Glomerular endothelial cell (primary cell): ENCODE measurements around the gene ARPC2. TPM values are rescaled to one million over a fixed set of nuclear protein-coding genes. Genes with fewer than 3 reads are reported as not detected.

Source experiments
- total RNA-seq: library from RNA; depleted of rRNA; stranded (reverse); fragments of >200 nt; gene quantifications from 2 replicates; pipeline ENCODE4 v1.2.3, GENCODE V29; 2015

Gene ARPC2
- total RNA-seq, 1 donor from 2014 or later, result 530 TPM

Other genes with a start within 250 kb of the ARPC2 start
- gene TNS1, start 214.2 kb upstream of the ARPC2 start, total RNA-seq, result 30.2 and 46.1 TPM in 2 replicates
- not detected in 2 replicates for gene RUFY4, start 147.9 kb upstream of the ARPC2 start, total RNA-seq
- not detected in 2 replicates for gene CXCR2, start 91.2 kb upstream of the ARPC2 start, total RNA-seq
- not detected in 2 replicates for gene CXCR1, start 50.2 kb upstream of the ARPC2 start, total RNA-seq
- 0.35 and 0.39 TPM in 2 replicates for gene GPBAR1, start 43.8 kb downstream of the ARPC2 start, total RNA-seq
- gene AAMP, start 52.9 kb downstream of the ARPC2 start, total RNA-seq, result 97.7 and 120 TPM in 2 replicates
- 32.6 and 41.8 TPM in 2 replicates for gene PNKD, start 53.3 kb downstream of the ARPC2 start, total RNA-seq
- 113 and 115 TPM in 2 replicates for gene TMBIM1, start 75.3 kb downstream of the ARPC2 start, total RNA-seq
- not detected in 2 replicates for gene CATIP, start 139.7 kb downstream of the ARPC2 start, total RNA-seq
- gene SLC11A1, start 165.1 kb downstream of the ARPC2 start, total RNA-seq, result 0.05 TPM in 1 of 2 replicates, not detected in the other
- 58.7 and 72.6 TPM in 2 replicates for gene CTDSP1, start 182.7 kb downstream of the ARPC2 start, total RNA-seq
- not detected in 2 replicates for gene VIL1, start 201.9 kb downstream of the ARPC2 start, total RNA-seq